ENCODE measurements around the gene LMO4. TPM values are rescaled to one million over a fixed set of nuclear protein-coding genes. Genes with fewer than 3 reads are reported as not detected.

Gene LMO4
- total and polyA plus RNA-seq, 2 of the 13 experiments (the other 11 are each of a cell fraction or from before 2014, with no cell fraction given): 19.3 to 49.9 TPM

- TF ChIP-seq ZBTB26 (CRISPR knock-in tag; IDR thresholded peaks at IDR 0.05; ENCODE audit: borderline replicate concordance) (no peak), ZNF335 (CRISPR knock-in tag; IDR thresholded peaks at IDR 0.05) (no peak), ZNF777 (CRISPR knock-in tag; IDR thresholded peaks at IDR 0.05) (0 out of 2 replicates have a peak, but pooled peaks have one; percentile 24), IKZF5 (CRISPR knock-in tag; IDR thresholded peaks at IDR 0.05) (no peak), MAX (IDR thresholded peaks at IDR 0.05) (peak; percentile 55; the same call in 1 of the 2 replicates), KDM1A (CRISPR knock-in tag; IDR thresholded peaks at IDR 0.05) (no peak), HDAC6 (IDR thresholded peaks at IDR 0.05; ENCODE audit: low read depth, low read length) (no peak), CTCF (CRISPR knock-in tag; IDR thresholded peaks at IDR 0.05) (peak; percentile 29; the same call in 1 of the 2 replicates), SIN3A (IDR thresholded peaks at IDR 0.05; ENCODE audit: borderline replicate concordance, low read depth, low read length) (no peak), MEIS2 (CRISPR knock-in tag; IDR thresholded peaks at IDR 0.05) (0 out of 2 replicates have a peak, but pooled peaks have one; percentile 31), PRDM10 (CRISPR knock-in tag; IDR thresholded peaks at IDR 0.05; ENCODE audit: low read depth) (no peak), SALL2 (CRISPR knock-in tag; IDR thresholded peaks at IDR 0.05) (0 out of 2 replicates have a peak, but pooled peaks have one; percentile 18), GATAD2A (CRISPR knock-in tag; IDR thresholded peaks at IDR 0.05) (no peak), REL (CRISPR knock-in tag; conservative IDR thresholded peaks at IDR 0.05) (no peak), FOXO1 (CRISPR knock-in tag; IDR thresholded peaks at IDR 0.05) (no peak), ZNF773 (CRISPR knock-in tag; IDR thresholded peaks at IDR 0.05; ENCODE audit: borderline replicate concordance) (no peak), ZNF670 (CRISPR knock-in tag; IDR thresholded peaks at IDR 0.05; ENCODE audit: borderline replicate concordance) (no peak), MAZ (IDR thresholded peaks at IDR 0.05; ENCODE audit: borderline replicate concordance, low read depth, low read length) (no peak), MAZ (CRISPR knock-in tag; IDR thresholded peaks at IDR 0.05; ENCODE audit: low read depth) (peak; percentile 56; the same call in 1 of the 2 replicates), RFXANK (CRISPR knock-in tag; IDR thresholded peaks at IDR 0.05) (no peak), TFDP1 (CRISPR knock-in tag; IDR thresholded peaks at IDR 0.05; ENCODE audit: borderline replicate concordance) (peak; percentile 27; the same call in 1 of the 2 replicates)
These were observed 6.7 kb downstream of the LMO4 start (continued) for GRCh38 chr1:87335175-87335884.
